Caco-2 (cell line): ENCODE results near the gene NMNAT3. TPM values are rescaled to one million over a fixed set of nuclear protein-coding genes. Genes with fewer than 3 reads are reported as not detected.

Experiments
- BruUV-seq: library from RNA; stranded (reverse); fragments of 400-500 nt; replicated peaks from 2 replicates; lab custom pipeline; 2021; lab: Mats Ljungman, UMichigan
- CTCF ChIA-PET: fragments of 300-600 bp; sonication (Branson Sonifier 250); formaldehyde crosslinking; loops from one replicate; lab custom pipeline; 2022; ENCODE audit warnings: antibody characterized with exemption; lab: Charles Lee
- POLR2A ChIA-PET: fragments of 300-600 bp; sonication (Branson Sonifier 250); formaldehyde crosslinking; loops from one replicate; lab custom pipeline; 2022; ENCODE audit warnings: antibody characterized with exemption; lab: Charles Lee
- DNase-seq, 2 experiments: peaks; one replicate each; pipeline versions ENCODE4 v3.0.0 to v3.0.0-alpha.2; 2020 to 2022
- H3K27me3 ChIP-seq: replicated peaks from 2 replicates; pipeline ENCODE4 v1.6.0; 2011; ENCODE audit warnings: low read length; ENCODE audit not compliant: control insufficient read depth, insufficient read depth
- H3K36me3 ChIP-seq: 2 replicates; pipeline ENCODE4 v1.5.1; 2011; ENCODE audit warnings: low read length; ENCODE audit not compliant: control insufficient read depth, insufficient read depth
- H3K4me1 ChIP-seq: fragments of 250-450 bp; sonication (Bioruptor Pico); 2 replicates; pipeline ENCODE4 v1.5.1; 2020; ENCODE audit warnings: mild to moderate bottlenecking
- H3K4me3 ChIP-seq: 2 replicates; pipeline ENCODE4 v1.5.1; 2011; ENCODE audit warnings: low read depth, mild to moderate bottlenecking, control low read depth, low read length
- H3K9me3 ChIP-seq: fragments of 250-450 bp; sonication (Bioruptor Pico); 2 replicates; pipeline ENCODE4 v1.5.1; 2020; ENCODE audit warnings: mild to moderate bottlenecking, moderate library complexity
- H3K27ac Mint-ChIP-seq: one replicate; pipeline ENCODE4 v1.8.0; 2022; ENCODE audit warnings: mixed read lengths; ENCODE audit not compliant: unreplicated experiment
- H3K27me3 Mint-ChIP-seq: one replicate; pipeline ENCODE4 v1.8.0; 2022; ENCODE audit warnings: mixed read lengths; ENCODE audit not compliant: insufficient read depth, unreplicated experiment
- H3K36me3 Mint-ChIP-seq: one replicate; pipeline ENCODE4 v1.8.0; 2022; ENCODE audit warnings: mild to moderate bottlenecking, mixed read lengths; ENCODE audit not compliant: insufficient read depth, unreplicated experiment
- H3K4me1 Mint-ChIP-seq: one replicate; pipeline ENCODE4 v1.8.0; 2022; ENCODE audit warnings: low read depth, mixed read lengths; ENCODE audit not compliant: unreplicated experiment
- H3K4me3 Mint-ChIP-seq: one replicate; pipeline ENCODE4 v1.8.0; 2022; ENCODE audit warnings: mild to moderate bottlenecking, moderate library complexity, mixed read lengths; ENCODE audit not compliant: unreplicated experiment
- H3K9me3 Mint-ChIP-seq: one replicate; pipeline ENCODE4 v1.8.0; 2022; ENCODE audit warnings: mixed read lengths; ENCODE audit not compliant: unreplicated experiment
- CTCF ChIP-seq, 2 experiments: fragments of 200-600 bp in 1 of 2; IDR thresholded peaks; 1 replicate in 1 of 2; 2 replicates in 1 of 2; pipeline versions ENCODE4 v1.5.1 to v1.8.0; 2011 to 2022; ENCODE audit warnings: antibody characterized with exemption in 1 of 2, control low read depth in 1 of 2, inconsistent platforms in 1 of 2, low read depth in 1 of 2, low read length in 1 of 2, mild to moderate bottlenecking in 1 of 2, moderate library complexity in 1 of 2; ENCODE audit not compliant: insufficient read depth in 1 of 2, severe bottlenecking in 1 of 2, unreplicated experiment in 1 of 2
- intact Hi-C: fragments of 100-400 bp; cut with micrococcal nuclease; formaldehyde crosslinking; loops from one replicate; pipeline ENCODE4 v1.10.0; 2022; ENCODE audit not compliant: unreplicated experiment
- total RNA-seq: library from RNA; stranded (reverse); gene quantifications from 2 replicates; pipeline ENCODE4 v1.2.3, GENCODE V29; 2022

NMNAT3 gene
- total RNA-seq, 1 experiment from 2014 or later, result 17.6 TPM

DNA sequence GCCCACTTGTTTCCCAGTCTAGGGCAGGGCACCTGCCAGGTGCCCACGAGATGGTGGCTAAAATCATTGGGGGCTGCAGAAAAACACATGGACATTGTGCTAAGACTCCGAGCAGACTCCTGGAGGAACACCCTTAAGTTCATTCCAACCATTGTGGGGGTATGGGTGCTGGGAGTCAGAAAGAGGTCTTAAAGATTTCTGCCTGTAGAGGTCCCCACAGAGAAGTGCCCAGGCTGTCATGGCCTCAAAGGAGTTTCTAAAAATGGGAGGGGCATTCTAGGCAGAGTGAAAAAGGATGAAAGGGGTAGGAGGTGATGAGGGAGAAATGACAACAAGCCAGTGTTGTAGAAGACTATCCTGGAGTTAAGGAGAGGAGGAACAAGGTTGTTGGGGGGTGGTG, 155.4 kb downstream of the NMNAT3 start:
- Mint-ChIP-seq H3K4me1 (no peaks in the 10 kb centered on the region), H3K27ac (no peak overlapping the region), H3K36me3 (peaks cover 6% of the 10 kb centered on the region), H3K9me3 (no peaks in the 10 kb centered on the region), H3K4me3 (no peak overlapping the region), H3K27me3 (no peaks in the 10 kb centered on the region)
- CTCF ChIA-PET, result no interaction called here
- intact Hi-C loops, result no loop called here
- no peaks in the 10 kb centered on the region for H3K36me3 ChIP-seq
- POLR2A ChIA-PET, result no interaction called here
- no peak for TF ChIP-seq CTCF (IDR thresholded peaks at IDR 0.05; ENCODE audit: insufficient read depth in 1 of 2, low read depth in 1 of 2, low read length in 1 of 2, severe bottlenecking in 1 of 2, unreplicated experiment in 1 of 2)
- no peaks in the 10 kb centered on the region for H3K9me3 ChIP-seq
- no peak overlapping the region for H3K4me3 ChIP-seq
- no peaks in the 10 kb centered on the region for H3K4me1 ChIP-seq
- no peaks in the 10 kb centered on the region for H3K27me3 ChIP-seq
- no TSS peak for BruUV-seq
- DNase-seq, result no peak

GRCh38 chr3:139521816-139522215, 156.0 kb downstream of the NMNAT3 start:
- H3K36me3 Mint-ChIP-seq, result peaks cover 6% of the 10 kb centered on the region
- no peaks in the 10 kb centered on the region for H3K36me3 ChIP-seq
- H3K27ac Mint-ChIP-seq, result no peak overlapping the region
- CTCF ChIA-PET, result no interaction called here
- H3K27me3 Mint-ChIP-seq, result no peaks in the 10 kb centered on the region
- no peaks in the 10 kb centered on the region for H3K4me1 ChIP-seq
- POLR2A ChIA-PET, result no interaction called here
- H3K27me3 ChIP-seq, result no peaks in the 10 kb centered on the region
- no peak for TF ChIP-seq CTCF (IDR thresholded peaks at IDR 0.05; ENCODE audit: insufficient read depth in 1 of 2, low read depth in 1 of 2, low read length in 1 of 2, severe bottlenecking in 1 of 2, unreplicated experiment in 1 of 2)
- no peak overlapping the region for H3K4me3 Mint-ChIP-seq
- no TSS peak for BruUV-seq
- H3K9me3 ChIP-seq, result no peaks in the 10 kb centered on the region
- no peak overlapping the region for H3K4me3 ChIP-seq
- H3K4me1 Mint-ChIP-seq, result no peaks in the 10 kb centered on the region
- intact Hi-C loops, result loop anchor here (2.0 kb wide), 1 partner anchor 41 kb away; no protein-coding TSS in a partner anchor
- DNase-seq, result no peak
- no peaks in the 10 kb centered on the region for H3K9me3 Mint-ChIP-seq

DNA sequence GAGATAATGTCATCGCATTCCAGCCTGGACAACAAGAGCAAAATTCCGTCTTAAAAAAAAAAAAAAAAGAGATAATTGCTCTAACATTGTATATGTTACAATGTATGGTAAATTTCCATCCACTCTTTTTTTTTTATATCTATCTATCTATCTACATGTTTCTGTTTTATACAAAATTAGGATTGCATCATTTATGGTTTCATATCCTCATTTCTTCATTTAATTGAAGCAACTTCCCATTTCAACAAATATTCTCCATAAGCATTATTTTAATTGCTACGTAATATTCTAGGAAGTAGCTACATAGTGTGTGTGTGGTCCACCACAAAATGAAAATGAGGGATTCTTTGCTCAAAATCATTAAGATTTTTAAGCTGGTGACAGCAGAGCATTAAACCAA, 156.6 kb downstream of the NMNAT3 start:
- no peak overlapping the region for H3K4me3 ChIP-seq
- no peak for TF ChIP-seq CTCF (IDR thresholded peaks at IDR 0.05; ENCODE audit: insufficient read depth in 1 of 2, low read depth in 1 of 2, low read length in 1 of 2, severe bottlenecking in 1 of 2, unreplicated experiment in 1 of 2)
- no peaks in the 10 kb centered on the region for H3K9me3 ChIP-seq

More for the DNA sequence above, 156.6 kb downstream of the NMNAT3 start:
- no peak for DNase-seq
- H3K27me3 Mint-ChIP-seq, result no peaks in the 10 kb centered on the region
- H3K27ac Mint-ChIP-seq, result no peak overlapping the region
- intact Hi-C loops, result loop anchor here (2.0 kb wide), 1 partner anchor 42 kb away; no protein-coding TSS in a partner anchor
- H3K36me3 Mint-ChIP-seq, result peaks cover 6% of the 10 kb centered on the region
- Histone ChIP-seq H3K4me1 (no peaks in the 10 kb centered on the region), H3K27me3 (no peaks in the 10 kb centered on the region), H3K36me3 (no peaks in the 10 kb centered on the region)
- CTCF ChIA-PET, result no interaction called here
- POLR2A ChIA-PET, result no interaction called here
- no peaks in the 10 kb centered on the region for H3K9me3 Mint-ChIP-seq
- no peak overlapping the region for H3K4me3 Mint-ChIP-seq
- H3K4me1 Mint-ChIP-seq, result no peaks in the 10 kb centered on the region
- no TSS peak for BruUV-seq
